HG02885 (cell line): ENCODE measurements around the gene PCDHGB6.
A peak's percentile ranks its signal among the peaks of the same experiment; 100 is the strongest.
"Not testable (repeated sequence)": the region's sequence is repeated elsewhere in the genome, so short reads cannot be mapped to it uniquely, and the experiment has no call there.

Source experiments
- ATAC-seq: cut with Tn5 transposase; IDR thresholded peaks from one replicate; pipeline ENCODE4 v1.9.1; 2021; ENCODE audit warnings: mild to moderate bottlenecking; ENCODE audit not compliant: unreplicated experiment, poor library complexity

PCDHGB6 gene

GRCh38 chr5:141407790-141408505 lies at the start of gene PCDHGB6:
TSS of gene PCDHGB6 (plus strand) at chr5:141408021. CDS start at chr5:141408203, 182 bp downstream.
- ATAC-seq: peak; percentile 77

GRCh38 chr5:141359790-141360426 lies 47.9 kb upstream of the PCDHGB6 start, which contains the start of gene PCDHGB2:
TSS of gene PCDHGB2 (plus strand) at chr5:141359994. CDS start at chr5:141360136, 142 bp downstream.
- no peak for ATAC-seq

GRCh38 chr5:141360685-141361084 lies 47.1 kb upstream of the PCDHGB6 start:
- ATAC-seq: no peak

- ATAC-seq: no peak
Measured at GRCh38 chr5:141362719-141363118, 45.1 kb upstream of the PCDHGB6 start.

- no peak for ATAC-seq
Measured at GRCh38 chr5:141363952-141364660, 43.7 kb upstream of the PCDHGB6 start, which contains the start of gene PCDHGA5. TSS of gene PCDHGA5 (plus strand) at chr5:141364162. CDS start at chr5:141364331, 169 bp downstream.

- no peak for ATAC-seq
Measured at GRCh38 chr5:141366016-141366896, 41.6 kb upstream of the PCDHGB6 start.

GRCh38 chr5:141369994-141370848 lies 37.6 kb upstream of the PCDHGB6 start, which contains the start of gene PCDHGB3:
TSS of gene PCDHGB3 (plus strand) at chr5:141370242. CDS start at chr5:141370395, 153 bp downstream.
- ATAC-seq: peak; percentile 97

GRCh38 chr5:141371572-141372475 lies 36.0 kb upstream of the PCDHGB6 start:
- ATAC-seq: no peak

GRCh38 chr5:141373673-141374317 lies 34.0 kb upstream of the PCDHGB6 start, which contains the start of gene PCDHGA6:
TSS of gene PCDHGA6 (plus strand) at chr5:141373891. CDS start at chr5:141374084, 193 bp downstream.
- ATAC-seq: no peak

- no peak for ATAC-seq
Measured at GRCh38 chr5:141374627-141375026, 33.2 kb upstream of the PCDHGB6 start.

GRCh38 chr5:141375444-141376155 lies 32.2 kb upstream of the PCDHGB6 start:
- ATAC-seq: not testable (repeated sequence)

- ATAC-seq: peak; percentile 85
Measured at GRCh38 chr5:141382469-141383294, 25.1 kb upstream of the PCDHGB6 start, which contains the start of gene PCDHGA7. TSS of gene PCDHGA7 (plus strand) at chr5:141382742. CDS start at chr5:141382900, 158 bp downstream.

- ATAC-seq: no peak
Measured at GRCh38 chr5:141383345-141383744, 24.5 kb upstream of the PCDHGB6 start.

GRCh38 chr5:141384471-141385267 lies 23.2 kb upstream of the PCDHGB6 start:
- ATAC-seq: no peak
